IMR-90 (cell line): ENCODE measurements around the gene PDLIM5. TPM values are rescaled to one million over a fixed set of nuclear protein-coding genes. Genes with fewer than 3 reads are reported as not detected.

Source experiments
- ATAC-seq: fragments of 200-7000 bp; cut with Tn5 transposase; 2 replicates; pipeline ENCODE4 v1.9.1; 2020; ENCODE audit warnings: low read depth, mild to moderate bottlenecking, moderate library complexity
- BruUV-seq: library from RNA; stranded (reverse); fragments of 400-500 nt; replicated peaks from 2 replicates; lab custom pipeline; 2021; lab: Mats Ljungman, UMichigan
- CTCF ChIA-PET: fragments of 300-600 bp; formaldehyde crosslinking; extraction: SDS; loops from one replicate; lab custom pipeline; 2021; ENCODE audit warnings: antibody characterized with exemption; lab: Yijun Ruan, JAX
- POLR2A ChIA-PET: fragments of 300-600 bp; sonication (Branson Sonifier 250); formaldehyde crosslinking; loops from one replicate; lab custom pipeline; 2022; ENCODE audit warnings: antibody characterized with exemption; ENCODE audit not compliant: unreplicated experiment; lab: Charles Lee
- DNase-seq: peaks from one replicate; pipeline ENCODE4 v3.0.0; 2013
- H2AFZ ChIP-seq: replicated peaks from 2 replicates; pipeline ENCODE3; 2013; ENCODE audit warnings: low read length, mild to moderate bottlenecking; ENCODE audit not compliant: poor library complexity
- H2AK5ac ChIP-seq: 2 replicates; pipeline ENCODE4 v1.6.1; 2013; ENCODE audit warnings: low read depth, low read length, inconsistent platforms
- H2AK9ac ChIP-seq: replicated peaks from 2 replicates; pipeline ENCODE3; 2013; ENCODE audit warnings: mild to moderate bottlenecking, low read depth, low read length, moderate library complexity; ENCODE audit not compliant: poor library complexity
- H2BK120ac ChIP-seq: 2 replicates; pipeline ENCODE4 v1.6.1; 2013; ENCODE audit warnings: low read depth, low read length, inconsistent platforms
- H2BK15ac ChIP-seq: 3 replicates; pipeline ENCODE4 v1.6.1; 2013; ENCODE audit warnings: low read depth, low read length, inconsistent platforms
- H2BK20ac ChIP-seq: 2 replicates; pipeline ENCODE4 v1.6.1; 2013; ENCODE audit warnings: low read depth, mild to moderate bottlenecking, inconsistent platforms, low read length, moderate library complexity
- H2BK5ac ChIP-seq: 2 replicates; pipeline ENCODE4 v1.6.1; 2013; ENCODE audit warnings: mild to moderate bottlenecking, low read depth, low read length, inconsistent platforms; ENCODE audit not compliant: poor library complexity, severe bottlenecking
- H3K14ac ChIP-seq: replicated peaks from 2 replicates; pipeline ENCODE4 v1.6.1; 2013; ENCODE audit warnings: low read depth, low read length, inconsistent platforms
- H3K18ac ChIP-seq: 2 replicates; pipeline ENCODE4 v1.6.1; 2013; ENCODE audit warnings: low read depth, low read length, control low read depth
- H3K23ac ChIP-seq: 2 replicates; pipeline ENCODE4 v1.6.1; 2013; ENCODE audit warnings: low read depth, low read length, inconsistent platforms
- H3K27ac ChIP-seq: 2 replicates; pipeline ENCODE4 v1.5.1; 2013; ENCODE audit warnings: mild to moderate bottlenecking, control low read depth, low read length; ENCODE audit not compliant: insufficient read depth
- H3K27me3 ChIP-seq: 2 replicates; pipeline ENCODE4 v1.6.1; 2013; ENCODE audit warnings: low read length; ENCODE audit not compliant: control insufficient read depth, insufficient read depth
- H3K36me3 ChIP-seq: 2 replicates; pipeline ENCODE4 v1.6.1; 2013; ENCODE audit warnings: low read length, mixed read lengths; ENCODE audit not compliant: control insufficient read depth, insufficient read depth
- H3K4ac ChIP-seq: 2 replicates; pipeline ENCODE4 v1.6.1; 2013; ENCODE audit warnings: low read depth, low read length, inconsistent platforms
- H3K4me1 ChIP-seq: 2 replicates; pipeline ENCODE4 v1.6.1; 2013; ENCODE audit warnings: low read length, mixed read lengths; ENCODE audit not compliant: control insufficient read depth, insufficient read depth
- H3K4me2 ChIP-seq: 2 replicates; pipeline ENCODE4 v1.6.1; 2013; ENCODE audit warnings: low read depth, mild to moderate bottlenecking, control low read depth, low read length, moderate library complexity
- H3K4me3 ChIP-seq: 2 replicates; pipeline ENCODE4 v1.5.1; 2013; ENCODE audit warnings: low read depth, mild to moderate bottlenecking, control low read depth, low read length, moderate library complexity; ENCODE audit not compliant: insufficient read depth
- H3K56ac ChIP-seq: 2 replicates; pipeline ENCODE4 v1.6.1; 2013; ENCODE audit warnings: low read length, inconsistent platforms; ENCODE audit not compliant: insufficient read depth; ENCODE audit errors: extremely low read depth
- H3K79me1 ChIP-seq, 2 experiments: 2 replicates each; pipeline ENCODE4 v1.6.1; 2013; ENCODE audit warnings: low read length in 2 of 2, inconsistent platforms in 1 of 2, low read depth in 1 of 2
- H3K9ac ChIP-seq: 2 replicates; pipeline ENCODE4 v1.6.1; 2013; ENCODE audit warnings: low read depth, low read length, control low read depth
- H3K9me1 ChIP-seq: 2 replicates; pipeline ENCODE4 v1.6.1; 2013; ENCODE audit warnings: low read length, inconsistent platforms; ENCODE audit not compliant: insufficient read depth
- H3K9me3 ChIP-seq: 2 replicates; pipeline ENCODE4 v1.6.1; 2013; ENCODE audit warnings: low read length; ENCODE audit not compliant: control insufficient read depth, insufficient read depth
- H4K20me1 ChIP-seq: 2 replicates; pipeline ENCODE4 v1.6.1; 2013; ENCODE audit warnings: low read length, inconsistent platforms; ENCODE audit not compliant: insufficient read depth
- H4K5ac ChIP-seq: 2 replicates; pipeline ENCODE4 v1.6.1; 2013; ENCODE audit warnings: mild to moderate bottlenecking, low read depth, low read length, control low read depth
- H4K8ac ChIP-seq, 2 experiments: 2 replicates each; pipeline ENCODE4 v1.6.1; 2013; ENCODE audit warnings: low read depth in 2 of 2, low read length in 2 of 2, control low read depth in 1 of 2, inconsistent platforms in 1 of 2
- H4K91ac ChIP-seq: 2 replicates; pipeline ENCODE4 v1.6.1; 2013; ENCODE audit warnings: low read depth, low read length, inconsistent platforms; ENCODE audit not compliant: insufficient read depth
- BHLHE40 ChIP-seq: fragments of 150-350 bp; IDR thresholded peaks from 2 replicates; pipeline ENCODE4 v1.6.1; 2016; ENCODE audit warnings: mild to moderate bottlenecking, low read depth, low read length
- CEBPB ChIP-seq: IDR thresholded peaks from 2 replicates; pipeline ENCODE4 v1.6.1; 2012; ENCODE audit warnings: low read depth, low read length, improper control_type of control experiment
- MAFK ChIP-seq: IDR thresholded peaks from 2 replicates; pipeline ENCODE4 v1.6.1; 2012; ENCODE audit warnings: low read depth, low read length, improper control_type of control experiment
- NFE2L2 ChIP-seq: fragments of 150-350 bp; IDR thresholded peaks from 2 replicates; pipeline ENCODE4 v1.6.1; 2016; ENCODE audit warnings: low read depth, mild to moderate bottlenecking, low read length
- WGBS, 2 experiments: methylation state at CpG; one replicate each; pipeline versions ENCODE4 v1.1.5 to v1.1.7; 2013; ENCODE audit warnings: missing lambda C conversion rate in 2 of 2; ENCODE audit not compliant: insufficient read length in 1 of 2; ENCODE audit errors: extremely low coverage in 2 of 2; 5-methylcytosine and 5-hydroxymethylcytosine counted together
- dilution Hi-C: fragments of 300-500 bp; cut with HindIII; formaldehyde crosslinking; loops from one replicate; pipeline ENCODE4 v1.14.3; 2018; ENCODE audit warnings: low sequenced_read_pairs; ENCODE audit not compliant: unreplicated experiment
- in situ Hi-C: fragments of 300-500 bp; cut with MboI; formaldehyde crosslinking; loops from 3 replicates; pipeline ENCODE4 v1.14.3; 2019; ENCODE audit warnings: low sequenced_read_pairs, inconsistent platforms, mixed read lengths
- intact Hi-C: fragments of 100-400 bp; cut with micrococcal nuclease; formaldehyde crosslinking; loops from 2 replicates; pipeline ENCODE4 v1.10.0; 2022
- polyA plus RNA-seq, 3 experiments: library from polyadenylated mRNA; depleted of rRNA; stranded (reverse); fragments of >200 nt; gene quantifications; 2 replicates each; pipeline ENCODE4 v1.2.3, GENCODE V29; 2012; ENCODE audit warnings: low replicate concordance in 1 of 3
- total RNA-seq: library from RNA; depleted of rRNA; stranded (reverse); fragments of >200 nt; gene quantifications from 2 replicates; pipeline ENCODE4 v1.2.3, GENCODE V29; 2012
- TF ChIP-seq, protein P1 (sequence below): fragments of 150-350 bp; IDR thresholded peaks from 2 replicates; pipeline ENCODE4 v1.6.1; 2017; ENCODE audit warnings: mild to moderate bottlenecking, antibody characterized with exemption, low read length, low read depth

The PDLIM5 gene
- total and polyA plus RNA-seq, 2 of the 4 experiments (the other 2 are of a cell fraction): 96.5 to 188 TPM

DNA sequence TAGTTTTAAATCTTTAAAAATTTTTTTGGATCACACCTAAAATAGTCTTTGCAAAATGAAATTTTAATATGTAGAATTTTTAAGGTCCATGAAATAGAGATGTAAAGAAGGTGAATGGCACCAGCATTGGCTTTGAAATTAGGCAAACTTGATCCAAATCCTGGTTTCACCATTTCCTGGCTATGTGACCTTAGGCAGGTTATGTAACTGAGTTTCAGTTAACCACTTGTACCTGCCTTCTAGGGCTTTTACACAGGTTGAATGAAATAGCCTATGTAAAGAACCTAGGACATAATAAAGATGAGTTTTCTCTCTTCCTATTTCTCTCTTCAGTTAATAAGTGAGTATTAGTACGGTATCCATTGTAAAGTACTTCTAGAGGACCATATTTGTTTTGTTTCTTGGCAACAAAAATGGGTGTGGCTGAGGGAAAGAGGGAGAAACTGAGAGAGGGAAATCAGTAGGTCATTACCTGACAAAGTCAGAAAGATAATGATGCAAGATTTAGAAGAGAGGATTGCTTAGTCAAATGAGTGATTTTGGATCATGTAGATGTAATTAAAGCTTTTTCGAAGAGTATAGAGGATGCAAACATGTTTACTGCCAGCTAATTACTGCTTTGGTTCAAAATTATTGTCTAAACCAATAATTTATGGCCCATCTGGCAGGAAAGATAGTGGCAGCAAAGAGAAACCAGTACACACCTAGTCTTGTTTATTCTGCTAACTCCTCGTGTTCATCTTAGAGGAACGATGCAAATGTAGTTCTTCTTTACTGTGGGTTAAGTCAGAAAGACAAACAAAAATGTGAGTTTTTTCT, 81.9 kb downstream of the PDLIM5 start:
- Histone ChIP-seq H3K18ac (no peak overlapping the region), H3K79me1 (peaks cover 40 to 55% of the 10 kb centered on the region in 2 experiments), H2AK9ac (no peak overlapping the region), H2BK15ac (no peak overlapping the region), H2AFZ (no peak overlapping the region), H3K27ac (no peak overlapping the region), H2BK20ac (no peak overlapping the region), H2BK5ac (peak overlapping the region; percentile 5), H3K9me1 (peaks cover 14% of the 10 kb centered on the region), H4K5ac (no peak overlapping the region), H2AK5ac (no peak overlapping the region), H3K4me3 (no peak overlapping the region), H3K9ac (no peak overlapping the region), H3K14ac (no peak overlapping the region), H3K23ac (no peak overlapping the region), H4K8ac (no peak overlapping the region), H3K9me3 (no peaks in the 10 kb centered on the region), H3K56ac (no peak overlapping the region), H3K36me3 (0 out of 2 replicates have a peak, but pooled peaks cover 2% of the 10 kb centered on the region), H4K20me1 (peaks cover 10% of the 10 kb centered on the region; the same call in 1 of the 2 replicates), H3K4me2 (no peak overlapping the region), H4K91ac (no peak overlapping the region), H2BK120ac (no peak overlapping the region), H3K4ac (no peak overlapping the region), H3K27me3 (no peaks in the 10 kb centered on the region), H3K4me1 (peaks cover 10% of the 10 kb centered on the region; the same call in 1 of the 2 replicates)
- TF ChIP-seq CEBPB (no peak), BHLHE40 (no peak), NFE2L2 (no peak), MAFK (no peak)
- TF ChIP-seq, protein P1, sequence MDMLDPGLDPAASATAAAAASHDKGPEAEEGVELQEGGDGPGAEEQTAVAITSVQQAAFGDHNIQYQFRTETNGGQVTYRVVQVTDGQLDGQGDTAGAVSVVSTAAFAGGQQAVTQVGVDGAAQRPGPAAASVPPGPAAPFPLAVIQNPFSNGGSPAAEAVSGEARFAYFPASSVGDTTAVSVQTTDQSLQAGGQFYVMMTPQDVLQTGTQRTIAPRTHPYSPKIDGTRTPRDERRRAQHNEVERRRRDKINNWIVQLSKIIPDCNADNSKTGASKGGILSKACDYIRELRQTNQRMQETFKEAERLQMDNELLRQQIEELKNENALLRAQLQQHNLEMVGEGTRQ: no peak
- no TSS peak for BruUV-seq
- no CpG with 5 or more reads among the region's 4 CpGs for WGBS, 2 experiments
- ATAC-seq (no peak), DNase-seq (no peak)
- in situ Hi-C loops (no loop called here), dilution Hi-C loops (no loop called here), intact Hi-C loops (no loop called here)
- POLR2A ChIA-PET: no interaction called here
- CTCF ChIA-PET: no interaction called here
